ENCODE results near the gene LINS1. TPM values are rescaled to one million over a fixed set of nuclear protein-coding genes. Genes with fewer than 3 reads are reported as not detected.

Gene LINS1
- total RNA-seq, 1 experiment from 2014 or later = 17.3 TPM

GRCh38 chr15:100597862-100598261, 4.1 kb downstream of the LINS1 start:
- no peak for TF ChIP-seq EZH2 (IDR thresholded peaks at IDR 0.05; ENCODE audit: borderline replicate concordance, low read depth, low read length, poor library complexity, severe bottlenecking)
- no peak for TF ChIP-seq CTCF (conservative IDR thresholded peaks at IDR 0.05; ENCODE audit: low read depth, low read length)
- CTCF ChIA-PET = no interaction called here
- intact Hi-C loops (cut with micrococcal nuclease; ENCODE audit: unreplicated experiment) = no loop called here

GRCh38 chr15:100596792-100597191, 5.2 kb downstream of the LINS1 start:
- no peak for TF ChIP-seq EZH2 (IDR thresholded peaks at IDR 0.05; ENCODE audit: borderline replicate concordance, low read depth, low read length, poor library complexity, severe bottlenecking)
- TF ChIP-seq CTCF (conservative IDR thresholded peaks at IDR 0.05; ENCODE audit: low read depth, low read length) = no peak
- Histone ChIP-seq H3K4me3 (ENCODE audit: low read depth, low read length, poor library complexity, severe bottlenecking) (no peak overlapping the region), H3K9me3 (ENCODE audit: low read depth, low read length, poor library complexity, severe bottlenecking) (no peaks in the 10 kb centered on the region), H3K4me1 (ENCODE audit: insufficient read depth, low read length, poor library complexity, severe bottlenecking) (no peaks in the 10 kb centered on the region), H3K27ac (ENCODE audit: low read depth, low read length, poor library complexity, severe bottlenecking) (no peak overlapping the region), H3K36me3 (ENCODE audit: insufficient read depth, low read length, poor library complexity, severe bottlenecking) (no peaks in the 10 kb centered on the region), H3K27me3 (replicated peaks; ENCODE audit: insufficient read depth, low read depth, low read length, poor library complexity) (no peaks in the 10 kb centered on the region)
- no TSS peak for BruUV-seq (replicated peaks)
- CTCF ChIA-PET = no interaction called here
- peak; percentile 13 for DNase-seq (ENCODE audit: low spot score)
- POLR2A ChIA-PET (ENCODE audit: low non-redundant PET) = no interaction called here
- intact Hi-C loops (cut with micrococcal nuclease; ENCODE audit: unreplicated experiment) = no loop called here

More at GRCh38 chr15:100597862-100598261, 4.1 kb downstream of the LINS1 start:
- H3K9me3 ChIP-seq (ENCODE audit: low read depth, low read length, poor library complexity, severe bottlenecking) = no peaks in the 10 kb centered on the region
- H3K36me3 ChIP-seq (ENCODE audit: insufficient read depth, low read length, poor library complexity, severe bottlenecking) = no peaks in the 10 kb centered on the region
- no peak for DNase-seq (ENCODE audit: low spot score)
- H3K4me1 ChIP-seq (ENCODE audit: insufficient read depth, low read length, poor library complexity, severe bottlenecking) = no peaks in the 10 kb centered on the region
- no peaks in the 10 kb centered on the region for H3K27me3 ChIP-seq (replicated peaks; ENCODE audit: insufficient read depth, low read depth, low read length, poor library complexity)
- no TSS peak for BruUV-seq (replicated peaks)
- POLR2A ChIA-PET (ENCODE audit: low non-redundant PET) = no interaction called here
- no peak overlapping the region for H3K27ac ChIP-seq (ENCODE audit: low read depth, low read length, poor library complexity, severe bottlenecking)
- H3K4me3 ChIP-seq (ENCODE audit: low read depth, low read length, poor library complexity, severe bottlenecking) = no peak overlapping the region

GRCh38 chr15:100595964-100596363, 6.0 kb downstream of the LINS1 start:
- POLR2A ChIA-PET (ENCODE audit: low non-redundant PET) = no interaction called here
- Histone ChIP-seq H3K4me3 (ENCODE audit: low read depth, low read length, poor library complexity, severe bottlenecking) (no peak overlapping the region), H3K27me3 (replicated peaks; ENCODE audit: insufficient read depth, low read depth, low read length, poor library complexity) (no peaks in the 10 kb centered on the region), H3K27ac (ENCODE audit: low read depth, low read length, poor library complexity, severe bottlenecking) (no peak overlapping the region), H3K4me1 (ENCODE audit: insufficient read depth, low read length, poor library complexity, severe bottlenecking) (no peaks in the 10 kb centered on the region), H3K36me3 (ENCODE audit: insufficient read depth, low read length, poor library complexity, severe bottlenecking) (no peaks in the 10 kb centered on the region), H3K9me3 (ENCODE audit: low read depth, low read length, poor library complexity, severe bottlenecking) (no peaks in the 10 kb centered on the region)
- no peak for DNase-seq (ENCODE audit: low spot score)
- intact Hi-C loops (cut with micrococcal nuclease; ENCODE audit: unreplicated experiment) = no loop called here
- BruUV-seq (replicated peaks) = no TSS peak
- CTCF ChIA-PET = no interaction called here
- TF ChIP-seq EZH2 (IDR thresholded peaks at IDR 0.05; ENCODE audit: borderline replicate concordance, low read depth, low read length, poor library complexity, severe bottlenecking) = no peak
- no peak for TF ChIP-seq CTCF (conservative IDR thresholded peaks at IDR 0.05; ENCODE audit: low read depth, low read length)
